Suprapubic skin (tissue), 3 donors: ENCODE measurements around the gene ARPP19.

Experiments
- POLR2A ChIP-seq, 2 donors: fragments of 450-650 bp; IDR thresholded peaks; one replicate each; pipeline ENCODE4 v1.6.1; 2017; ENCODE audit warnings: antibody characterized with exemption in 2 of 2, mild to moderate bottlenecking in 2 of 2, moderate library complexity in 2 of 2
- TF ChIP-seq, protein P1 (sequence below), 2 donors: fragments of 200-600 bp in 1 of 2; fragments of 450-650 bp in 1 of 2; sonication (generic) in 1 of 2; IDR thresholded peaks; one replicate each; pipeline ENCODE4 v1.5.1; 2016 to 2019; ENCODE audit warnings: antibody characterized with exemption in 2 of 2, mild to moderate bottlenecking in 1 of 2, moderate library complexity in 1 of 2

DNA sequence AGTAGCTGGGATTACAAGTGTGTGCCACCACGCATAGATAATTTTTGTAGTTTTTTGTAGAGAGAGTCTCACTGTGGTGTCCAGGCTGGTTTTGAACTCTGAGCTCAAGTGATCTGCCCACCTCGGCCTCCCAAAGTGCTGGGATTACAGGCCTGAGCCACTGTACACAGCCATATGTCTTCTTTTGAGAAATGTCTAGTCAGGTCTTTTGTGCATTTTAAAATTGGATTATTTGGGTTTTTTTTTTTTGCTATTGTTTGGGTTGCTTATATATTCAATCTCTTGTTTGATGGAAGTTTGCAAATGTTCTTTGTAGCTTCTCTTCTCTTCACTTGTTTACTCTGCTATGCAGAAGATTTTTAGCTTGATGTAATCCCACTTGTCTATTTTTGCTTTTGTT, 6.2 kb upstream of the ARPP19 start:
- TF ChIP-seq POLR2A (IDR thresholded peaks at IDR 0.05), result no peak
- TF ChIP-seq, protein P1, sequence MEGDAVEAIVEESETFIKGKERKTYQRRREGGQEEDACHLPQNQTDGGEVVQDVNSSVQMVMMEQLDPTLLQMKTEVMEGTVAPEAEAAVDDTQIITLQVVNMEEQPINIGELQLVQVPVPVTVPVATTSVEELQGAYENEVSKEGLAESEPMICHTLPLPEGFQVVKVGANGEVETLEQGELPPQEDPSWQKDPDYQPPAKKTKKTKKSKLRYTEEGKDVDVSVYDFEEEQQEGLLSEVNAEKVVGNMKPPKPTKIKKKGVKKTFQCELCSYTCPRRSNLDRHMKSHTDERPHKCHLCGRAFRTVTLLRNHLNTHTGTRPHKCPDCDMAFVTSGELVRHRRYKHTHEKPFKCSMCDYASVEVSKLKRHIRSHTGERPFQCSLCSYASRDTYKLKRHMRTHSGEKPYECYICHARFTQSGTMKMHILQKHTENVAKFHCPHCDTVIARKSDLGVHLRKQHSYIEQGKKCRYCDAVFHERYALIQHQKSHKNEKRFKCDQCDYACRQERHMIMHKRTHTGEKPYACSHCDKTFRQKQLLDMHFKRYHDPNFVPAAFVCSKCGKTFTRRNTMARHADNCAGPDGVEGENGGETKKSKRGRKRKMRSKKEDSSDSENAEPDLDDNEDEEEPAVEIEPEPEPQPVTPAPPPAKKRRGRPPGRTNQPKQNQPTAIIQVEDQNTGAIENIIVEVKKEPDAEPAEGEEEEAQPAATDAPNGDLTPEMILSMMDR (IDR thresholded peaks at IDR 0.05), result no peak
